HG03558 (cell line): Measurements from ENCODE around the gene KDM1A.
A peak's percentile ranks its signal among the peaks of the same experiment; 100 is the strongest.
"Not testable (repeated sequence)": the region's sequence is repeated elsewhere in the genome, so short reads cannot be mapped to it uniquely, and the experiment has no call there.

Source experiments
- ATAC-seq: cut with Tn5 transposase; IDR thresholded peaks from one replicate; pipeline ENCODE4 v1.9.1; 2021; ENCODE audit warnings: moderate number of reproducible peaks; ENCODE audit not compliant: unreplicated experiment; ENCODE audit errors: extremely low read depth

Gene KDM1A

GRCh38 chr1:23019094-23019862, at the start of gene KDM1A:
Gene KDM1A (plus strand): TSS chr1:23019468. CDS start chr1:23019597, 129 bp downstream.
- ATAC-seq, result peak; percentile 58

DNA sequence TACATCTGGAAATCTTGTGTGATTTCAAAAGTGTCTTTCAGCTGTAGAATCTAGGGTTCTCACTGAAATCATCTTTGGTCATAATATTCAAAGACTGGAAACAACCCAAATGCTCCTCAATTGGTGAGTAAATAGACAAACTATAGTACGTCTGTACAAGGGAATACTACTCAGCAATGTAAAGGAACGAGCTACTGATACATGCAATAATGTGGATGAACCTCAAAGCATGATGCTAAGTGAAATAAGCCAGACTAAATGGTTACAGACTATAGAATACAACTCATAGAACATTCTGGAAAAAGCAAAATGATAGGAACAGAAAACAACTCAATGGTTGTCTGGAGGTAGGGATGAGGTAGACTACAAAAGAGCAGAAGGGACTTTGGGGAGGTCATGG, 49.2 kb upstream of the KDM1A start:
- ATAC-seq, result no peak

DNA sequence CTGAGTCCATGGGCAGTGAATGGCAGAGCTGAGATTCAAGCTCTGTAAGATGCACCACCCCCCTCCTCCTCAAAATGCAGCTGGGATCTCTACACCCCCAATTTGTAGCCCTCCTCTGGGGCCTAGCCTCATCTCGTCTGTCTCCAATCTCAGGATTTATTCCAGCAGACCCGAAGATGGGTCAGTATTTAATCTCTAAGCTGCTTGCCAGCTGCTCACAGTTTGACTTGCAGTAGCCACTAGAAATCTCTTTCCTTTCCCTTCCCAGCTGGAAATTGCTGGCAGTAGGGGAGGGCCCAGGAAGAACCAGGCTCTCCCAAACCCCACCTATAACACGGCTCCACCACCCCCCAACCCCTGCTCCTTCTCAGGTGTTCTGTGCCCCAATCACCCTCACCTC, 48.1 kb upstream of the KDM1A start:
- ATAC-seq, result no peak

DNA sequence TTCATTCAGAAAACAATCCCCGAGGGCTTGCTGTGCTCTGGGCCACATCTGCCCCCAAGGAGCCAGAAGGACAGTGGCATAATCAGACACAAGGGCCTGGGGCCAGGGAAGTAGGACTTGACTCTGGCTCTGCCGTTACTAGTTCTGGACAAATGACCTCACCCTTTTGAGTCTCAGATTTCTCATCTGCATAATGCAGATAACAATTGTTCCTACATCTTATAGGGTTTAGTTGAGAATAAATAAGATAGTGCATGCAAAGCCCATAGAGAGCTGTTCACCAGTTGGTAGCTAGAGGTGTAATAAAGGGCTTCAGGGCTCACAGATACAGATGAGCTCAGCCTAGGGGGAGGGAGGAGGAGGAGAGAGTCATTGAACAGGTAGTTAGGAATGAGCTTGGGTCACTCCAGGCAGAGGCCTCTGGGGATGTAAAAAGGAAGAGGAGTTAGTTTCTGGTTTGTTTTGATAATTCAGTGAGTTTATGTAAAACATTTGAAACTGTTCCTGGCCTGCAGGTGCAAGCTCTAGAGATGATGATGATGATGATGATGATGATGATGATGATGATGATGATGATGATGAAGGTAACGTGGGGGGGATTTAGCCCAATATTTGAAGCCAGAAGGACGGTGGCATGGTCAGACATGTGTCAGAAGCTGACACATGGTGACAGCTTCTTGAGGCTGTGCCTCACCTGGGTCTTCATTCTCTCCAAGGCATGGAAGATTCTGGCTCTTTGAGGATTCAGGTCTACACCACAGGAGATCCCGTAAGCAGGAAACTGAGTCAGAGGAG, 47.5 kb upstream of the KDM1A start:
- ATAC-seq, result no peak

GRCh38 chr1:22972760-22973159, 46.5 kb upstream of the KDM1A start, which contains the start of gene LACTBL1:
Gene LACTBL1 (minus strand): TSS chr1:22972866. CDS start chr1:22972316, 550 bp downstream.
- ATAC-seq, result no peak

DNA sequence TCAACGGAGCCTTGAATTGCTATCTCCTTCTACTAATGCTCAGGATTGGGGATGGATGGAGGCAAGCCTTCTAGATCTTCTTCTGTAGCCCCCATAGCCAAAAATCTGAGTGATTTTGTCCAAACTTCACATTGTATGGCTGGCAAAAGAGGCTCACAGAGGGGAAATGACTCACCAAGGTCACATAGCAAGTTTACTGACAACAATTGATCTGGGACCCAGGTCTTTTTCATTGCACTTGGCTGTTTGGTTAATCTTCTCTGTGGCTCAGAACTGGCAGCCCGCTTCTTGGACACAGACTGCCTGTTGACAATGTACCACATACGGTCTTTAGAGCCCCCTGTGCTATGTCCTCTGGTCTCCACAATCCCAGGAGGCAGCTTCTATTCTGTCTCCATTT, 43.6 kb upstream of the KDM1A start:
- ATAC-seq, result no peak

DNA sequence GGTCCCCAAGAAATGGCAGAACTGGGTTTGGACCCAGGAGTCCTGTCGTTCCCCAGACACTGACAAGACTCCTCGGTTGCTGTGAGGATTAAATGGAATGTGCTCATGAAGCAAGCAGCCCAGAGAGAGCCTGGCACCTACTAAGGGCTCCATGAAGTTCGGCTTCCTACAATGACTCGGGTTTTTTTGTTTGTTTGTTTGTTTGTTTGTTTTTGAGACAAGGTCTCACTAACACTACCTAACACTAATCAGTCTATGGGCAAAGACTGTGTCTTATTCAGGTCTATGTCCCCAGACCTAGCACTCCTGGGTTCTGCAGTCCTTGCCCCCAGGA, 43.2 kb upstream of the KDM1A start:
- no peak for ATAC-seq

- ATAC-seq, result no peak
These were observed 42.6 kb upstream of the KDM1A start for GRCh38 chr1:22976461-22977243.

DNA sequence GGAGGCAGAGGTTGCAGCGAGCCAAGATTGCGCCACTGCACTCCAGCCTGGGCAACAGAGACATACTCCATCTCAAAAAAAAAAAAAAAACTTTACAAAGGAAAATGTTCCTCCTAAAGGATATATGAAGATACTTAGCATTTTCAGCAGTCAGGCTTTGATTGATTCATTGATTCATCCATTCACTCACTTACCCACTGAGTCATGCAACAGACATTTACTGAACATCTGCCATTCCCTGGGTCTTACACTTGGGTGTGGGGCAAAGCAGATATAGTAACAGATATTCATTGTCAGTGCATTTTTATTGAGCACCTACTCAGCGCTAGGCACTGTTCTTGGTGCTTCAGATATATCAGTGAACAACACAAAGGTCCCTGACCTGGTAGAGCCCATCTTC, 41.0 kb upstream of the KDM1A start:
- no peak for ATAC-seq

DNA sequence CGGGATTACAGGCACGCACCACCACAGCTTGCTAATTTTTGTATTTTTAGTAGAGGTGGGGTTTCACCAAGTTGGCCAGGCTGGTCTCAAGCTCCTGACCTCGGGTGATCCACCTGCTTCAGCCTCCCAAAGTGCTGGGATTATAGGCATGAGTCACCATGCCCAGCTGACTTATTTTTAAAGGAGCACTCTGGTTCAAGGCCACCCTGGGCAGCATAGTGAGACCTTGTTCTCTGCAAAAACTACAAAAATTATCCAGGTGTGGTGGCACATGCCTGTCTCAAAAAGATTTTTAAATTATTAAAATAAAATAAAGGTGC, 38.8 kb upstream of the KDM1A start:
- not testable (repeated sequence) for ATAC-seq

DNA sequence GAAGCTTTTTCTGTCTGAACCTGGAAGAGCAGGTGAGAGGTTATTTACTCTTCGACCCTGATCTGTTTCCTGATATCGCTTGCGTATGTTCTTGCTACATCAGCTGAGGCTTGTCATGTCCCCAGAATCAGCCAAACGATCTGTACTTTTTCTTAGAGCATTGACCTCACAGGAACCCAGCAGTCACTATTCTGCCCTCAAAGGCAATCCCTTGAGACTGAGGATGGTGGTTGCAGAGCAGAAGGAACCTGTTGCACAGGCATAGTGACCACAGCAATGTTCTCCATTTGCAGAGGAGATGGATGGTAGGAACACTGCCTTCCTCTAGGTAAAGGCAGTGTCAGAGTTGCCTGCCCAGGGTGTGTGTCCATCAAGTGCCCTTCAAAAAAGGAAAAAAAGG, 35.3 kb upstream of the KDM1A start:
- no peak for ATAC-seq

DNA sequence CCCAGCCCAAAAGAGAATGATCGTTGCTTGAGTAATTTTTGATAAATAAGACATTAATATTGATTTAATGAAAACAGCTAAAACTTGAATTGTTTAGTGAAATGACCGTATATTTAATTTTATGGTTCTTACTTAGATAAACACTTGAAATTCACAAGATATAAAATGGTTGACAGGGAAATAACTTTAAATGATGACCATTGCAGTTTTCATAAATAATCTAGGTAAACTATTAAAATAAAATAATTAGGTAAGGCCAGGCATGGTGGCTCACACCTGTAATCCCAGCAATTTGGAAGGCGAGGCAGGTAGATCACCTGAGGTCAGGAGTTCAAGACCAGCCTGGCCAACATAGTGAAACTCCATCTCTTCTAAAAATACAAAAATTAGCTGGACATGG, 26.9 kb upstream of the KDM1A start:
- not testable (repeated sequence) for ATAC-seq

DNA sequence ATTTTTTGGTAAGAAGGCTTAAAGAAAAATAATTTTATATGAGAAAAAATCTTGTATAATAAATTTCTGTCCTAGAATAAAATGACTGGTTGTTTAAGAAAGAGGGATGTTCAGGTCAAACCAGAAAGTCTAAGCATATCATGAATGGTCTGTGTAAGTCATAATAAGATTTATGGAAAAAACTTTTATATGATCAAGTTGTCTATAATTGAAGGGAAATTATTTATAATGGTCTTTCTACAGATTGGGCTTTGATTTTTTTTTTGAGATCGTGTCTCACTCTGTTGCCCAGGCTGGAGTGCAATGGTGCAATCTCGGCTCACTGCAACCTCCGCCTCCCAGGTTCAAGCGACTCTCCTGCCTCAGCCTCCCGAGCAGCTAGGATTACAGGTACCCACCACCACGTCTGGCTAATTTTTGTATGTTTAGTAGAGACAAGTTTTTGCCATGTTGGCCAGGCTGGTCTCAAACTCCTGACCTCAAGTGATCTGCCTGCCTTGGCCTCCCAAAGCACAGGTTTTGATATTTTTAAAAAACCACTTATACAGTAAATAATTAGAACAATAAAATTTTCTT, 26.0 kb upstream of the KDM1A start:
- ATAC-seq, result not testable (repeated sequence)

GRCh38 chr1:22995774-22996173, 23.5 kb upstream of the KDM1A start:
- no peak for ATAC-seq

GRCh38 chr1:22997528-22997927, 21.7 kb upstream of the KDM1A start:
- ATAC-seq, result not testable (repeated sequence)

DNA sequence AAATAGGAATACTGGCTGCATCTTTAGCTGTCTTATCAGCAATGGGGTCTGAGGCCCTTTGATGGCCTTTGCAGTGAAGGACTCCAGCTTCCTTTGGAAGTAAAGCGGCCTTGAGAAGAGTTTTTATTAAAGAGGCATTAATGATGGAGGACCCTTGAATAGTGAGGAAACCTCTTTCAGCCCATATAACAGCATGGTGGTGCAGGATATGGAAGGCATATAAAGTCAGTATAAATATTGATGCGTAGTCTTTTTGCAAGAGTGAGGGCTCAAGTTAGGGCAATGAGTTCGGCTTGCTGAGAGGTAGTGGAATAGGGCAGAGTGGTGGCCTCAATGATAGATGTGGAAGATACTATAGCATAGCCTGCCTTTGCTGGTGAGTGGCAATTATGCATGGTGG, 19.1 kb upstream of the KDM1A start:
- ATAC-seq, result not testable (repeated sequence)

- not testable (repeated sequence) for ATAC-seq
These were observed 17.1 kb upstream of the KDM1A start for GRCh38 chr1:23002218-23002617.

DNA sequence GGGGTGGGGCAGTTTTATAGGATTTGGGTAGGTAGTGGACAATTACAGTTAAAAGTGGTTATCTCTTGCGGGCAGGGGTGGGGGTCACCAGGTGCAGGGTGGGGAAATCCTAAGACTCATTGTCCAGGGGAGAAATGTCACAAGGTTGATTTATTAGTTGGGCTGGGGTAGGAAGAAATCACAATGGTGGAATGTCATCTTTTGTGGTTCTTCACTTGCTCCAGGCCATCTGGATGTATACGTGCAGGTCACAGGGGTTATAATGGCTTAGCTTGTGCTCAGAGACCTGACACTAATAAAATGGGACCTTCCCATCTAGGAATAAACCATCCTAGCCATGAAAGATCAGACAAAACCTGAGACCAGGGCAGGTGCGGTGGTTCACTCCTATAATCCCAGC, 15.2 kb upstream of the KDM1A start:
- no peak for ATAC-seq

DNA sequence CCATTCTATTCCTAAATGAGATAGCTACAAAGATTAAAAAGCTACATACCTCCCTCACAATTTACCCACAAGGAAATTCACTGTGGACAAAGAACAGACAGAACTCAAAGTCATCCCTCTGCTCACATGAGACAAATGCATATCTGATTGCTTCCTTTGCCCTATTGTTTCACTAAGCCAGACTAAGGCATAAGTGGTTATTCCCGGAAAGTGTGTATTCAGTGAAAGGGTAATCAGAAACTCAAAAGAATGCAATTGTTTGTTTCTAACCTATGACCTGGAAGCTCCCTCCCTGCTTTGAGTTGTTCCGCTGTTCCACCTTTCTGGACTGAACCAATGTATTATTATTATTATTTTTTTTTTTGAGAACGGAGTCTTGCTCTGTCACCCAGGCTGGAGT, 14.5 kb upstream of the KDM1A start:
- not testable (repeated sequence) for ATAC-seq

DNA sequence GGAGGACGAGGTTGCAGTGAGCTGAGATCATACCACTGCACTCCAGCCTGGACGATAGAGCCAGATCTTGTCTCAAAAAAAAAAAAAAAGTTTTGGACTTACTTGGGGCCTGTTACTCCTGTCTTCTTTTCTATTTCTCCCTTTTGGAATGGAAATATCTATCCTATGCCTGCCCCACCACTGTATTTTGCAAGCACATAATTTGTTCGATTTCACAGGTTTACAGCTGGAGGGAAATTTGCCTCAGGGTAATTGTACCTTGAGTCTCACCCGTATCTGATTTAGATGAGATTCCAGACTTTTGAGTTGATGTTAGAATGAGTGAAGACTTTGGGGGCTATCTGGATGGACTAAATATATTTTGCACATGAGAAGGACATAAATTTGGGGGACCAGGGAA, 12.2 kb upstream of the KDM1A start:
- ATAC-seq, result no peak

DNA sequence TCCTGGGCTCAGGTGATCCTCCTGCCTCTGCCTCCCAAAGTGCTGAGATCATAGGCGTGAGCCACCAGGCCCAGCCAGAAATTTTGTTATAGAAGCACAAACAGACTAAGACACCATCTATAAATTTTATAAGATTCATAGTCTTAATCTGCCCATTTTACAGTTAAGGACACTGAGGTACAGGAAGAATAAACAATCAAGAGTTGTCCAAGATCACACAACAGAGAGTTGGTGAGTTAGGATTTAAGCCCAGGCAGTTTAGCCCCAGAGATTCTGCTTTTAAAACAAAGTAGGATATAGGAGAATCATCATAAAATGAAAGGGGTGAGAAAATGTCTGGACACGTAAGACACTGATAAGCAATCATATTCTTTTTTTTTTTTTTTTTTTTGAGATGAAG, 10.4 kb upstream of the KDM1A start:
- ATAC-seq, result no peak
